Spleen (tissue), 11 donors: ENCODE data around the gene TSHZ2. TPM values are rescaled to one million over a fixed set of nuclear protein-coding genes. Genes with fewer than 3 reads are reported as not detected.

Experiments
- DNase-seq: peaks from one replicate; pipeline ENCODE4 v3.0.0-alpha.2; 2020
- H3K27ac ChIP-seq, 8 donors: fragments of 200-600 bp; sonication (generic) in 7 of 8; 1 replicate in 4 of 8; 2 replicates in 4 of 8; pipeline versions ENCODE4 v1.5.0 to v1.8.0; 2016 to 2021; ENCODE audit warnings: inconsistent platforms in 4 of 8, mild to moderate bottlenecking in 4 of 8, moderate library complexity in 1 of 8
- H3K27me3 ChIP-seq, 7 donors: fragments of 200-600 bp; sonication (generic) in 6 of 7; replicated peaks in 1 of 7; 1 replicate in 4 of 7; 2 replicates in 3 of 7; pipeline versions ENCODE4 v1.5.0 to v1.8.0; 2016 to 2021; ENCODE audit warnings: inconsistent platforms in 3 of 7, mild to moderate bottlenecking in 1 of 7
- H3K36me3 ChIP-seq, 6 donors: fragments of 200-600 bp; sonication (generic) in 5 of 6; 1 replicate in 4 of 6; 2 replicates in 2 of 6; pipeline versions ENCODE4 v1.5.0 to v1.8.0; 2016 to 2021; ENCODE audit warnings: inconsistent platforms in 2 of 6
- H3K4me1 ChIP-seq, 6 donors: fragments of 200-600 bp; sonication (generic) in 5 of 6; 1 replicate in 3 of 6; 2 replicates in 3 of 6; pipeline versions ENCODE4 v1.5.0 to v1.8.0; 2016 to 2021; ENCODE audit warnings: inconsistent platforms in 3 of 6
- H3K4me3 ChIP-seq, 8 donors: fragments of 200-600 bp; sonication (generic) in 7 of 8; 1 replicate in 4 of 8; 2 replicates in 4 of 8; pipeline versions ENCODE4 v1.5.0 to v1.8.0; 2016 to 2021; ENCODE audit warnings: inconsistent platforms in 4 of 8, mild to moderate bottlenecking in 4 of 8, moderate library complexity in 2 of 8
- H3K9me3 ChIP-seq, 8 donors: fragments of 200-600 bp; sonication (generic) in 7 of 8; 1 replicate in 4 of 8; 2 replicates in 4 of 8; pipeline versions ENCODE4 v1.5.0 to v1.8.0; 2016 to 2021; ENCODE audit warnings: inconsistent platforms in 4 of 8
- CTCF ChIP-seq, 11 experiments: fragments of 200-600 bp in 7 of 11; fragments of 450-650 bp in 4 of 11; sonication (generic) in 4 of 11; IDR thresholded peaks in 8 of 11; conservative IDR thresholded peaks in 3 of 11; 1 replicate in 7 of 11; 2 replicates in 4 of 11; pipeline versions ENCODE4 v1.4.0 to v1.8.0; 2016 to 2021; ENCODE audit warnings: antibody characterized with exemption in 11 of 11, inconsistent platforms in 4 of 11, mild to moderate bottlenecking in 1 of 11
- POLR2A ChIP-seq, 3 donors: fragments of 450-650 bp; IDR thresholded peaks; one replicate each; pipeline ENCODE4 v1.5.1; 2017; ENCODE audit warnings: antibody characterized with exemption in 3 of 3, mild to moderate bottlenecking in 1 of 3
- POLR2AphosphoS5 ChIP-seq, 3 donors: sonication (generic); formaldehyde crosslinking; IDR thresholded peaks; one replicate each; pipeline ENCODE4 v1.5.1; 2017; ENCODE audit warnings: antibody characterized with exemption in 3 of 3
- WGBS, 5 donors: extraction: QIAGEN DNeasy Blood & Tissue Kit in 3 of 5; methylation state at CpG; one replicate each; pipeline versions ENCODE4 v1.1.5 to v1.1.7; 2013 to 2018; 5-methylcytosine and 5-hydroxymethylcytosine counted together
- intact Hi-C: fragments of 100-400 bp; cut with DNase I; formaldehyde crosslinking; loops from one replicate; pipeline ENCODE4 v1.15.0; 2023; ENCODE audit warnings: low total_unique reads
- polyA plus RNA-seq, 3 donors: library from polyadenylated mRNA; stranded (reverse); fragments of 200-250 nt; gene quantifications; one replicate each; pipeline ENCODE4 v1.2.1, GENCODE V29; 2013
- total RNA-seq, 7 donors: library from RNA; depleted of rRNA in 3 of 7; stranded (reverse); fragments of >200 nt in 3 of 7; fragmentation: NEBNext Ultra II Directional in 4 of 7; extraction: Animal tissue kit (Norgen Biotek cat#: 25700) in 4 of 7; gene quantifications; one replicate each; pipeline versions ENCODE4 v1.1.0 to v1.2.1, GENCODE V29; 2016 to 2021
- donor health status: healthy with polysubstance abuse.
- donor health status: DM: no; HTN: no; CAD: no; lungs with moderate emphysema.
- donor health status: DM: no; HTN: no; CAD: no.
- donor health status: Bipolar disorder and iron deficiency.
- donor health status: healthy.
- donor health status: DM: no; HTN: no; CAD: no.
- donor health status: DM: yes; HTN: yes; CAD: no.

The TSHZ2 gene
- total and polyA plus RNA-seq, 10 donors, result 0.86 to 19.2 (median 15.7) TPM

- H3K9me3 ChIP-seq, result no peaks in the 10 kb centered on the region
- TF ChIP-seq POLR2A (IDR thresholded peaks at IDR 0.05) (no peak), CTCF (IDR thresholded peaks at IDR 0.05 in 8 of 11, conservative IDR thresholded peaks at IDR 0.05 in 3 of 11) (no peak), POLR2AphosphoS5 (IDR thresholded peaks at IDR 0.05) (no peak)
- H3K27me3 ChIP-seq, result no peaks in the 10 kb centered on the region
- WGBS, 5 donors, result 79 to 85% (median 83%) methylated on average over 5 of the region's 5 CpGs
- no peaks in the 10 kb centered on the region for H3K36me3 ChIP-seq
- intact Hi-C loops, result no loop called here
- no peak for DNase-seq
- H3K27ac ChIP-seq, result peak overlapping the region in 3 of 8 donors; percentile 71 to 82 (median 76)
- H3K4me3 ChIP-seq, result no peak overlapping the region
- peaks cover 0 to 21% (median 8%) of the 10 kb centered on the region in 6 donors for H3K4me1 ChIP-seq
Observed at GRCh38 chr20:53002786-53003185, 30.6 kb downstream of the TSHZ2 start.

GRCh38 chr20:53003420-53004154 is 31.4 kb downstream of the TSHZ2 start:
- no peak for DNase-seq
- peaks cover 0 to 21% (median 8%) of the 10 kb centered on the region in 6 donors for H3K4me1 ChIP-seq
- no peaks in the 10 kb centered on the region for H3K27me3 ChIP-seq
- H3K36me3 ChIP-seq, result no peaks in the 10 kb centered on the region
- H3K4me3 ChIP-seq, result no peak overlapping the region
- H3K9me3 ChIP-seq, result no peaks in the 10 kb centered on the region
- TF ChIP-seq POLR2A (IDR thresholded peaks at IDR 0.05), result no peak
- no peak for TF ChIP-seq CTCF (IDR thresholded peaks at IDR 0.05 in 8 of 11, conservative IDR thresholded peaks at IDR 0.05 in 3 of 11)
- no peak for TF ChIP-seq POLR2AphosphoS5 (IDR thresholded peaks at IDR 0.05)
- intact Hi-C loops, result no loop called here
- 81 to 91% (median 82%) methylated on average over 10 of the region's 10 CpGs for WGBS, 5 donors
- H3K27ac ChIP-seq, result no peak overlapping the region

GRCh38 chr20:53004267-53004813 is 32.2 kb downstream of the TSHZ2 start:
- intact Hi-C loops, result no loop called here
- no peak for DNase-seq
- Histone ChIP-seq H3K9me3 (no peaks in the 10 kb centered on the region), H3K36me3 (no peaks in the 10 kb centered on the region), H3K4me1 (peaks cover 0 to 21% (median 8%) of the 10 kb centered on the region in 6 donors), H3K27me3 (no peaks in the 10 kb centered on the region), H3K27ac (no peak overlapping the region), H3K4me3 (no peak overlapping the region)
- TF ChIP-seq POLR2AphosphoS5 (IDR thresholded peaks at IDR 0.05) (no peak), CTCF (IDR thresholded peaks at IDR 0.05 in 8 of 11, conservative IDR thresholded peaks at IDR 0.05 in 3 of 11) (no peak), POLR2A (IDR thresholded peaks at IDR 0.05) (no peak)
- 72 to 80% (median 76%) methylated on average over 9 of the region's 9 CpGs for WGBS, 5 donors

GRCh38 chr20:53009979-53010735 is 38.0 kb downstream of the TSHZ2 start:
- no peak for DNase-seq
- H3K36me3 ChIP-seq, result no peaks in the 10 kb centered on the region
- intact Hi-C loops, result no loop called here
- no peak for TF ChIP-seq POLR2A (IDR thresholded peaks at IDR 0.05)
- TF ChIP-seq CTCF (IDR thresholded peaks at IDR 0.05 in 8 of 11, conservative IDR thresholded peaks at IDR 0.05 in 3 of 11), result no peak
- no peak for TF ChIP-seq POLR2AphosphoS5 (IDR thresholded peaks at IDR 0.05)
- H3K4me3 ChIP-seq, result no peak overlapping the region
- H3K9me3 ChIP-seq, result peaks cover 0 to 13% (median 9%) of the 10 kb centered on the region in 8 donors
- no peaks in the 10 kb centered on the region for H3K4me1 ChIP-seq
- no peak overlapping the region for H3K27ac ChIP-seq
- no peaks in the 10 kb centered on the region for H3K27me3 ChIP-seq
- 76 to 88% (median 79%) methylated on average over 5 of the region's 5 CpGs for WGBS, 5 donors
